Measurements from ENCODE around the gene ZFP90.

GRCh38 chr16:68512742-68513141 is 26.3 kb upstream of the ZFP90 start:
- TF ChIP-seq POLR2A (IDR thresholded peaks at IDR 0.05; ENCODE audit: extremely low read depth, insufficient read length) = no peak
- no peak for TF ChIP-seq CTCF (IDR thresholded peaks at IDR 0.05; ENCODE audit: low read depth, low read length)
- TF ChIP-seq MYC (IDR thresholded peaks at IDR 0.05; ENCODE audit: low read depth, low read length) = no peak
